NOMO-1 treated with DMSO at 0.1 percent for 48 hours (cell line): ENCODE measurements around the gene MAML2.

Source experiments
- DNase-seq: peaks from one replicate; lab custom pipeline; 2025; ENCODE audit not compliant: unreplicated experiment; lab: John Stamatoyannopoulos, UW

The MAML2 gene

GRCh38 chr11:95930948-95931347 is 412.0 kb downstream of the MAML2 start:
- no peak for DNase-seq

DNA sequence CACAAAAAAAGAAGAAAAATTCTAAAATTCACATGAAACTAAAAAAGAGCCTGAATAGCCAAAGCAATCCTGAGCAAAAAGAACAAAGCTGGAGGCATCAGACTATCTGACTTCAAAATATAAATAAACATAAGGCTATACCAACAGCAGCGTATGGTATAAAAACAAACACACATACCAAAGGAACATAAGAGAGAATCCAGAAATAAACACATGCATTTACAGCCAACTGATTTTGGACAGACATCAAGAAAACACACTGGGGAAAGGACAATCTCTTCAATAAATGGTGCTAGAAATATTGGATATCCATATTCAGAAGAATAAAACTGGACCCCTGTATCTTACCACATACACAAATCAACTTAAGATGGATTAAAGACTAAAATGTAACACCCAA is 416.3 kb downstream of the MAML2 start:
- no peak for DNase-seq
